Activated CD4-positive, alpha-beta T cell treated with anti-CD3 and anti-CD28 coated beads, Interleukin-2, Interleukin-4, amounts not matched to agents 100 ng/mL and 50 ng/mL, durations not matched to agents 16 hours and 8 hours (primary cell): ENCODE results near the gene DMAC2L.
"Not testable (repeated sequence)": the region's sequence is repeated elsewhere in the genome, so short reads cannot be mapped to it uniquely, and the experiment has no call there.

Experiments used
- DNase-seq: peaks from one replicate; pipeline ENCODE4 v3.0.0-alpha.2; 2020; ENCODE audit warnings: low spot score

Gene DMAC2L, protein sequence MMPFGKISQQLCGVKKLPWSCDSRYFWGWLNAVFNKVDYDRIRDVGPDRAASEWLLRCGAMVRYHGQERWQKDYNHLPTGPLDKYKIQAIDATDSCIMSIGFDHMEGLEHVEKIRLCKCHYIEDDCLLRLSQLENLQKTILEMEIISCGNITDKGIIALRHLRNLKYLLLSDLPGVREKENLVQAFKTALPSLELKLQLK

DNA sequence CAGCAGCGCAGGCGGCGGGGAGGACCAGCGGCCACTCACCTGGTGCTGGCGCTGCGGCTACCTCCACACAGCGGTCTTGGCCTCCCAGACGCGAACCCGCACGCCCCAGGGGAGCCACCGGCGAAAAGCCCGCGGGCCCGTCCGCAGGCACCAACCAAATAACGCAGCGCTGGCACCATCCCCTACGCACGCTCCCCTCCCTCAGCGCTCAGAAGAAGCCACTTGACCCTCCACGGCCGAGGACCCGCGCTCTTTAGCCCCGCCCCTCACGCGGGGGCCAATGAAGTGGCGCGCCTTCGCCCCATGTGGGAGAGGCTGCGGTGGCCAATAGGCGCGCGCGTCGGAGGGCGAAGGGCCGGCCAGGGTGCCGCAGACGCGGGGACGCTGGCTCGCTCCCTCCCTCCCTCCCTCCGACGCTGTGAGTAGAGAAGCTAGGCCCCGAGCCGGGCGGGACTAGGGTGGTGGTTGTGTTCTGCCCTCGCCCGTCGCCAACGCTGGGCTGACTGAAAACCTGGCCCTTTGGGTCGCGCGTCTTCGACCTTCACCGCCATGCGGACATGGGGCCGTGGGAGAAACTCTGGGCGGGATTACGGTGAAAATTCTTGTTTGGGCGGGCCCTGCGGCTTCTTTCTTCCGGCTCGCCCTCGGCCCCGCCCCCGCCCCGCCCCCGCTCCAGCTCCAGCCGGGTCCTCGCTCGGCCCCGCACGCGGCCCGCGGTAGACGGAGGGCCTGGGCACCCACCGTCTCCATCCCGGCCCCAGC is at the start of gene DMAC2L, which contains the start of gene L2HGDH:
Gene DMAC2L, plus strand, starts transcription at position 353 of the 762 bp plus-strand sequence. CDS start 9,164 bp downstream, outside the sequence.
Gene L2HGDH, minus strand, starts transcription at position 258 of the 762 bp plus-strand sequence. Its CDS starts 79 bp downstream, at position 179.
- peak; percentile 92 for DNase-seq

DNA sequence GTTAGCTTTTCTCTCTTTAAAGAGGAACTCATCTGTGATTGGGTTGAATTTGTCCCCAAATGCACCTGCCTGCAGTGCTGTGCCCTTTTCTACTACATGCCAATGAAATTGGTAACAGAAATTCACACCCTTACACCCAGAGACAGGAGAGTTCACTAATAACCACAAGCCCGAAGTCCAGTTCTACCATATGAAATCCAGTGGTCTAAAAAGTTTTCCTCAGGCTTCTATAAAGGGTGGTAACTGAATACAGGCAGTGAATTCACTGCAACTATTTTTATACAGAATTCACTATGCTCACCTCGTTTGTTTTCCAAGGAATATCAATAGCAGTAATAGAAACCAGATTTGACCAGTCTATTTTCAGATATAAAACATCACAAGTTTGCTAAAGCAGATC is 49.3 kb upstream of the DMAC2L start:
- DNase-seq, result no peak

DNA sequence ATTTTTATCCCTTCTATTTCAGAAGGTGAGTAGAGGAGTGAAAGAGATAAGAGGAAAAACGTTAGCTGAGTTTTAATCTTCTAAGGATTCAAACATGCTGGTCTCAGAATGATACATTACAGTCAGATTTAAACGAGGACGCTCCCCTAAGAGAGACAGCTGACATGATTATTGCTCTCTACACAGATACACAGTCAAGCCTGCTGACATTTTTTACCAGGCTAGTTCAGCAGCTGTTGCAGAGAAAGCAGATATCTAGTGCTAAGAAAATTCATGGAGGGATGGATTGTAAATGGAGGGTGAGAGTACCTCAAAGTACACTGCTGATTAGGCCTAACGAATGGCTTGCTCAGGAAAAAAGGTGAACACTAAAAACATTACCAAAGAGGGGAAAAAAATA is 48.8 kb upstream of the DMAC2L start:
- no peak for DNase-seq

DNA sequence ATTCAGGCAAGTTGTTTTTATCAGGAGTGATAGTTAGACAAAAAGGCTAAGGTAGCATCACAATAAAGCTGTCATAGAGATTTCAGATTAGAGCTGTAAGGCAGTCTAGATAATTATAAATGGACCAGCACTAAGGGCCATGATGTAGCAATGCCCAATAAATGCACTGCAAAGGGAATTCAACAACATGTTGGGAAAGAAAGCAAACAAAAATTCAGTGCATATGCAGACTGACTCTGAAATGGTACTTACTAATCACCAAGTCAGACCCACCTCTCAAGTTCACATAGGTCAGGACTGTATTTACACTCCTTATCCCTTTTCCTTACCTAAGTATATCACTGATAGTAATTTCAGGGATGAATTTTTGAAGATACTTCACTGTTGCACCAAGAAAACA is 47.1 kb upstream of the DMAC2L start:
- no peak for DNase-seq

DNA sequence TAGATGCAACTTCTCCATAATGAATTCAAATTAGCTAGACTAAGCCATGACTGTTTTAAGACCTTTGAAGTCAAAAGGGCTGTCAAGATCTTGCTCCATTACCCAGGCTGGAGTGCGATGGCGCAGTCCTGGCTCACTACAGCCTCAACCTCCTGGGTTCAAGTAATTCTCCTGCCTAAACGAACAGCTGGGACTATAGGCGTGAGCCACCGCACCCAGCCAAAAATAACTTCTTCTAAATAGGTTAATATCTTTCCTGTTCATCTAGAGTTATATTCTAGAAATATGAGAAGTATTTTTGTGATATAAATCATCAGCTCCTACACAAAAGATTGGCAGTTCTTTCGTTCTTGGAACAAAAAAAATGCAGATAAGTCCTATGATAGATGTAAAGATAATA is 41.2 kb upstream of the DMAC2L start:
- no peak for DNase-seq

DNA sequence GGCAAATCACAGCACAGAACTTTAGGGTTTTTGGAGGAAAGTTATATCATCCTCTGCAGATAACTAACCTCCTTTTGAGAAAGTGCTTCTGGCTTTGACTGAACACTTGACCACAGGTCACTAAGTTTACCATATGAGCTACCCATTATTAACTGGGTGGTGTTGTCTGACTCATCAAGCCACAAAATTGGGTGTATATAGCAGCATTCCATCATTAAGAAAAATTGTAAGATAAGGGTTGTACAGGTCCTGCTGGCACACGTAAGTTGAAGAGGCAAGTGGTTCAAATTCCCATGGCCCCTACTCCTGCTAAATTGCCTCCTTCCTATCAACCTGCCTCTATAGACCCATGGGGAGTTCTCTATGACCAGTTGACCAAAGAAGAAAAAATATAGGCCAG is 39.6 kb upstream of the DMAC2L start:
- DNase-seq, result no peak

DNA sequence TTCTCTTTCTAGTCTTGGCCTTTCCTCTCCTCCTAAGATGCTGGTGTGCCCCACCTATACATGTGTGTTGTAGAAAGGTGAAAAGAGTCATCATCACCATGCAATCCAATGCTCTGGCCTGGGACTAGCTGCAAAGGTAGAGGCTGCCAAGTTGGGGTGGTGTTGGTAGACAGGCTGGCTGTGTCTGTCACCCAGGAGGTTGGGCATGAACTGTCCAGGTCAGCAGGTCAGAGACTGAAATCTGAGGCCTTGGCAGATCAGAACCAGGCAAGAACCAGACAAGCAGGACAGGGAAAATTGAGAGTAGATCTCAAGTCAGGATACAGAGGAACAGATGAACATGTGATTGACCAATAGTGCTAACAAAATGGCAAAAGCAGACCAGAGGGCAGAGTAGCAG is 26.3 kb upstream of the DMAC2L start:
- DNase-seq, result no peak

DNA sequence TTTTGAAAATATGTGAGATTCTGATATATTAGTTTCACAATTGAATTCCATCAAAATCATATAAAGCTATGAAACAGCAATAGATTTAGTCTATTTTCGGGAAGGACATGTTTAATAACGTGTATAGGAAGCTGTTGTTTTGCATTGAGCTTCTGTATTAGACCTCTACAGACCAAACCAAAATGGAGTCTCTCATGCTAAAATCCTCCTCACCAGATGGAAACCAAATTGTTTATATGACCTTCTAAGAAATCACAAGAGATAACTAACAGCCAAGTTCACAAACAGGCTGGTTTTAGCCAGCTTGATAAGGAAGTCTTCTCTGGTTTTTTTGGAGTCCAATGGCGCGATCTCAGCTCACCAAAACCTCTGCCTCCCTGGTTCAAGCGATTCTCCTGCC is 24.0 kb upstream of the DMAC2L start:
- no peak for DNase-seq

DNA sequence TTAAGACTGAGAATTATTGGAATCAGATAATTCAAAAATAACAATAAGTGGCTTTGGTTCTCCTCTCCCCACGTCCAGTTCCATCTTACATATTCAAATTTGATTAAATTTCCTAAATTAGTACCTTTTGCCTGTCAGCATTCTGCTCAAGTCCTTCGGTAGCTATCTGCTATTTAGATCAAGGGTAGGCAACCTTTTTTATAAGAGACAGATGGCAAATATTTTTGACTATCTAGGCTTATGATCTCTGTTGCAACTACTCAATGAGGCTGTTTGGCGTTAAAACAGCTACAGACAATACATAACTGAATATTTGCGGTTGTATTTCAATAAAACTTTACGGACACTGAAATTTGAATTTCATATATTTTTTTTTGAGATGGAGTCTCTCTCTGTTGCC is 21.8 kb upstream of the DMAC2L start:
- no peak for DNase-seq

DNA sequence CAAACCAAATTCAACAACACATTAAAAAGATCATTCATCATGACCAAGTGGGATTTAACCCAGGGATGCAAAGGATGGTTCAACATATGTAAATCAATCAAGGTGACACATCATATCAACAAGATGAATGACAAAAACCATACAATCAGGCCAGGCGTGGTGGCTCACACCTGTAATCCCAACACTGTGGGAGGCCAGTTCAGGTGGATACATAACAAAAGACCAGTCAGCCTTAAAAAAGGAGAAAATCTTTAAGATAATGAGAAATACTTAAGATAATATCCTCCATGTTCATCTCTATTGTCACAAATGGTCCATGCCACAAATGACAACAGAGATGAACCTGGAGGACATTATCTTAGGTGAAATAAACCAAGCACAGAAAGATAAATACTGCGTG is 12.5 kb upstream of the DMAC2L start:
- DNase-seq, result no peak

DNA sequence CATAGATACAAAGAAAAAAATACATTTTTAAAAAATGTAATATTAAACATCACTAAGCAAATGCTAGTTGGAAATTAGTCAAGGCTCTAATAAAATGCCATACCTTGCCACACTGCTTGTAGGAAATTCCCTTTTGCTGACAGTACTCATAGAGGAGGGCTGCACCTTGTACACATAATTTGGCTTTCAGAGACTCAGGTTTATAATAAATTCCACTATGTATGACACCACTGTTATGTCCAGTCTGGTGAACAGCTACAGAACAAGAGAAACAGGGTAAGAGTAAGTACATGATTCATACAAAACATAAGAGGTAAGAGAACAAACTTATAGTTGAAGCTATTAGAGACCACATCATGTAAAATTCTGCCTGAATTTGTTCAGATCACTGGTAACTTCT is 10.2 kb upstream of the DMAC2L start:
- no peak for DNase-seq

DNA sequence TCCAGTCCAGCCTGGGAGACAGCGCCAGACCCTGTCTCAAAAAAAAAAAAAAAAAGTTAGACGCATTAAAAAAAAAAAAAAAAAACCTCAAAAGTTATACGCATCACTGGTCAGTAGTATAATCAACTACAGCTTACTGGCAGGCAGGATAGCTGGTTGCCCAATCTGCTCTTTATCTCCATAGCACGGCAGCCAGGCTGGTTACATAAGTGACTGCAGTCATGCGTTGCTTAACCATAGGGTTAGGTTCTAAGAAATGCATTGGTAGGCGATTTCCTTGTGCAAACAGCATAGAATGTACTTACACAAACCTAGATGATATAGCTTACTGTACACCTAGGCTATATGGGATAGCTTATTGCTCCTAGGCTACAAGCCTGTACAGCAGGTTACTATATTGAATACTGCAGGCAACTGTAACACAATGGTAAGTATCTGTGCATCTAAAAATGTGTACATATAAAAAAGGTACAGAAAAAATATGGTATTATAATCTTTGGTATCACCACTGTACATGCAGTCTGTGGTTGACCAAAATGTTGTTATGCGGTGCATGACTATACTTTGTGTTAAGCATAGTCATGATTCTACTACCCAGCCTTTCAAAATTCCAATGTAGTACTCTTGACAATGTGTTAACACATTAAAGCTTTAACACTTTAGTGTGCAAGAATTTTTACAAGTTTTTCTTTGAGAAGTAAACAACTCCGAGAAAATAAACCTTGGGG is 8.2 kb upstream of the DMAC2L start:
- DNase-seq, result no peak

DNA sequence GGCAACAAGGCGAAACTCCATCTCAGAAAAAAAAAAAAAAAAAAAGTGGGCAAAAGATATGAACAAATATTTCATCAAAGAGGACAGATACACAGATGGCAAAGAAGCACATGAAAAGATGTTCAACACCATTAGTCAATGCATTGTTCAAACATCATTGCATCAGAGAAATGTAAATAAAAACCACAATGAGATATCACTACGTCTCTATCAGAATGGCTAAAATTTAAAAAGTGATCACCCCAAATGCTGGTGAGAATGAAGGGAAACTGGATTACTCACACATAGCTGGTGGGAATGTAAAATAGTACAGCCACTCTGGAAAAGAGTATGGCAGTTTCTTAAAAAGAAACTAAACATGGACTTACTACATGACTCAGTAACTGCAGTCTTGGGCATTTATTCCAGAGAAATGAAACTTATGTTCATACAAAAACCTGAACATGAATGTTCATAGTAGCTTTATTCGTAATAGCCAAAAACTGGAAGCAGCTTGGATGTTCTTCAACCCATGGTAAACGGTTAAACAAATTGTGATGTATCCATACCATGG is 3.7 kb upstream of the DMAC2L start:
- no peak for DNase-seq

DNA sequence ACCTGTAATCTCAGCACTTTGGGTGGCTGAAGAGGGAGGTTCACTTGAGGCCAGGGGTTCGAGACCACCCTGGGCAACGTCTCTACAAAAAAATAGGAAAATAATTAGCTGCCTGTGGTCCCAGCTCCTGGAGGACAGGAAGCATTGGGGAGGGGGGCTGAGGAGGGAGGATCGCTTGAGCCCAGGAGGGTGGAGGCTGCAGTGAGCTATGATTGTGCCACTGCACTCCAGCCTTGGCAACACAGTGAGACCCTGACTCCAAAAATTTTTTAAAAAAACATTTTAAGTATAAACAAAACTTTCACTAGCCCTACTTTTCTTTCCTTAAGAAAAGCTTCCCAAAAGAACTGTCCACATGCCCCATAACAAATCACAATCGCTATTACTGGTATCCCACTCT is 1.7 kb upstream of the DMAC2L start:
- DNase-seq, result no peak

DNA sequence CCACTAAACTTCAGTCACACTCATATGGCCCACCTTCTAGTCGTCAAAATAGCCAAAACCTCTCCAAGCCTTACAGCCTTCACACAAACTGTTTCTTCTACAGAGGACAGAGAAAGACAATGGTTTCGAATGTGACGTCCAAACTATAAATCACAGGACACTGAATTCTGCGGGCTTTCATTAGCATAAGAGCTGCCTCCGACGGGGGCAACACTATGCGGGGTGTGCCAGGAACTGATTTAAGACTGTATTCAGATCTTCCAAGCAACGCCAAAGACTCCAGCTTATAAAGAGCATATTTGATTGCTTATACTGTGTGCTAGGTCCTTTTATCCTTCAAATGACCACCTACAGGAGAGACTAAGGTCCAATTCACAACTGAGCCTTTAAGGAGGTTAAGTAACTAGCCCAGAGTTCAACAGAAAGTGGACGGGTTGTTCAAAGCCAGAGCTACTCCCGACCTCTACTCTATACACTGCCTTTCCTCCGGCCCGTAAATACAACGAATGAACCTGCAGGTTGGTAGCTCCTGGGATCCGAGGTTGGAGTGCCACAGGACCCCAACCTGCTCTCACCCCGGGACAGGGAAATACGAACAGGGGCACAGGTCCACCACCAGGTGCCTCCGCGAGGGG is 670 bp upstream of the DMAC2L start:
- DNase-seq, result no peak

DNA sequence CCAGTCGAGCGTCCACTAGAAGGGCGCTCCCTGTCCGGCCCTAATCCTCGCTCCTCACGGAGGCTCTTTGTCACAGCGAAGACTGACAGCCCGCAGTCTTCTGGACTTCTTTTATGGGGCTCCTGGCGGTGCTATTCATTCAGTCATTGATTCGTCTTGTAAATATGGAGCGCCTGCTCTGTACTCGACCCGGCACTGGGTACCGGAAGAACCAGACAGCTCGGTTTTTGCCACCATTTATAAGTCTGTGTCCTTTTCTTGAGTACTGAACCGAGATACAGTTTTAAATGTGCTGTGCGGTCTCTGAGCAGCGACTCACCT is 570 bp downstream of the DMAC2L start:
- DNase-seq, result no peak

DNA sequence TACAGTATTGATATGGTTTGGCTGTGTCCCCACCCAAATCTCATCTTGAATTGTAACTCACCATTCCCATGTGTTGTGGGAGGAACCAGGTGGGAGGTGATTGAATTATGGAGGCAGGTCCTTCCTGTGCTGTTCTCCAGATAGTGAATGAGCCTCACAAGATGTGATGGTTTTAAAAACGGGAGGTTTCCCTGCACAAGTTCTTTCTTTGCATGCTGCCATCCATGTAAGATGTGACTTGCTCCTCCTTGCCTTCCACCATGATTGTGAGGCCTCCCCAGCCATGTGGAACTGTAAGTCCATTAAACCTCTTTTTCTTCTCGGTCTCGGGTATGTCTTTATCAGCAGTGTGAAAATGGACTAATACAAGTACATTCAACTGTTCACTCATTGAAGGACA is 2.0 kb downstream of the DMAC2L start:
- DNase-seq, result not testable (repeated sequence)

DNA sequence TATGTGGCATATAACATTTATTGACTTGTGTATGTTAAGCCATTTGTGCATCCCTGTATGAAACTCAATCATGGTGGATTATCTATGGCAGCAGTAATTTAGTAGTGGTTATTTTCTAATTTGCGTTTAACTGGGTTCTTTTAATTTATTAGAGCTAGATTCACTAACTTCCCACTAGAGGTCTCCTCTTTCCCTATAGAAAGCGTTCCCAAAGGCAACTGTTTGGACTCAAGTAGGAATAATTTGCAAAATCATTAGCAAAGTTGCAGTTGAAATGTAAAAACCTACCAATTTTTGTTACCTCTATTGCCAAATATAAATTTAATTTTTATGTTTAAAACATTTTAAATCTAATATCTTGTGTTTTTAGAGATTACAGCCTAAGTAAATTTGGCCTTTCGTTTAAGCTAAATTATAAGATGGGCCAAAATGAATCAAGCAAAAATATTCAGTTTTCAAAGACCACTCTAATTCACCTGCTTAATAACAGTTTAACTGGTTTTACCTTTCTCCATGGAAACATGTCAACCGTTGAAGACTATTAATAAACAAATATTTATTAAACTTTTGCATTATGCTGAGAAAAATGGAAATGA is 6.0 kb downstream of the DMAC2L start:
- peak; percentile 17 for DNase-seq

DNA sequence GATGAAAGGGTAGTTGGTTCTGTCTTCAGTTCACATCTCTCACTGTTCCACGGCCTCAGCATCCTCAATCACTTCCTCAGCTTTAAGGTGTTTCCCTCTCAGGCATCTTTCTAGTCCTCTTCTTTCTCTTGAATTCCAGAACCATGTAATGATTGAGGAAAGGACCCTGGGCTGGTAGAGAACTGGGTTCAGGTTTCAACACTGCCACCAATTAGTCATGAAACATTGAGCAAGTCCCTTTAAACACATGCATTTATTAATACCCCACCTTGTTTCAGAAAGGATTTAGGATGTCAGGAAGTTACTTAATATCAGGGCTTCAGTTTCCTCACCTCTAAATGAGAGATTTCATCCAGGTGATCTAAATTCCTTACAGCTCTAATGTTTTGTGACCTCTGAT is 7.2 kb downstream of the DMAC2L start:
- no peak for DNase-seq

DNA sequence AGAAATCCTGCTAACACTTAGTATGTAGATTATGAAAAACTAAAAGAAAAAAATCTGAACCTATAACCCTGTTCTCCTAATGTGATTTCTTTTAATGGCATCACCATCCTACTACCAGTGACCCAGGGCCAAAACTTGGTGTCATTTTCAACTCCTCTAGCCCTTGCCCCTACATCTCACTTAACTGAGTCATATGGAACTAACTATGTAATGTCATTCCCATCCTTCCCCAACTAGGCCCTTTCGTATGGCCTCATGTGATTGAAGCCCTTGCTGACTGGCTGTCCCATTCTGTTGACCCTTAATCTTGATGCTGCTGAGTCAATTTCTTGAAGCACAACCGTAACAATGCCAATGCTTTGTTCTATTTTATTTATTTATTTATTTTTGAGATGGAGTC is 7.6 kb downstream of the DMAC2L start:
- DNase-seq, result no peak

DNA sequence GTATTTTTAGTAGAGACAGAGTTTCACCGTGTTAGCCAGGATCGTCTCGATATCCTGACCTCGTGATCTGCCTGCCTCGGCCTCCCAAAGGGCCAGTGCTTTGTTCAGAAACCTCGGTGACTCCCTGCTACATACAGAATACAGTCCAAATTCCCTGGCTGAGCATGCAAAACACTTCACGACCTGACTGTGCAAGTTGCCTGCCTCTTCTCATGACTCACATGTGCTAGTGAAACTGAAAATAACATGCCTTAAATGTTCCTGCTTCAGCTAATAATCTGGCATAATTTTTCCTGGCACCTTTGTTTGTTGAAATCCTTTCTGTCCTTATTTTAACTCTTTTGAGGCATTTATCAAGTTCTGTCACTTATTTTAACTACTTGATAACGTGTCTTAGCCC is 8.2 kb downstream of the DMAC2L start:
- peak; percentile 38 for DNase-seq

DNA sequence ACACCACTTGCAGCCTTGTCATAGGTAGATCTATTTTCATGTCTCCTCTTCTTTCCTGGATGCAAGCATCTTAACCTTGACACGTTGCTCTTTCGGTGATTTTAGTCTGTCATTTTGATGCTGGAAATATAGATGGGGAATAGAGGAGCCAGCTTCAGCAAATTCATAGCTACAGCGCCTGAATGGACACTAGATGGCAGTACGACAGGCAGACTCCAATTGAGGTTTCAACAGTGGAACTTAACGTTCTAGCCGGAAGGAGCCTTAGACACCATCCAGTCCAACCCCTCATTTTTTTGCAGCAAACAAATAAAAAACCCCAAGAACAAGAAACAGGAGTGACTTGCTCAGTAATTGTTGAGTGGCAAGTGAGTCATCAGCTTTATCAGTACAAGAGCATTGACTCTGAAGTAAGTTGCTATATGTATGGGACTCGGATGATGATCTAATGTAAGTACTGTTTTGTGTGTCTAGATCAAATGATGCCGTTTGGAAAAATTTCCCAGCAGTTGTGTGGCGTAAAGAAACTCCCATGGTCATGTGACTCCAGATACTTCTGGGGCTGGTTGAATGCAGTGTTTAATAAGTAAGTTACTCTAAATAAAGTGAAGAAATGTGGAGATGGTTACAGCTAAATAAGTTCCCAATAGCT is 9.0 kb downstream of the DMAC2L start:
- DNase-seq, result peak; percentile 93
